GM12875 (cell line): ENCODE data around the gene DCAF7.

Experiments
- H3K4me3 ChIP-seq: one replicate; pipeline ENCODE4 v1.5.1; 2011; ENCODE audit warnings: low read depth, low read length, control low read depth
- TF ChIP-seq, protein P1 (sequence below): IDR thresholded peaks from 2 replicates; pipeline ENCODE4 v1.5.1; 2011; ENCODE audit warnings: low read depth, mild to moderate bottlenecking, control low read depth, inconsistent platforms, low read length, moderate library complexity, borderline replicate concordance; ENCODE audit not compliant: insufficient read depth

Gene DCAF7

DNA sequence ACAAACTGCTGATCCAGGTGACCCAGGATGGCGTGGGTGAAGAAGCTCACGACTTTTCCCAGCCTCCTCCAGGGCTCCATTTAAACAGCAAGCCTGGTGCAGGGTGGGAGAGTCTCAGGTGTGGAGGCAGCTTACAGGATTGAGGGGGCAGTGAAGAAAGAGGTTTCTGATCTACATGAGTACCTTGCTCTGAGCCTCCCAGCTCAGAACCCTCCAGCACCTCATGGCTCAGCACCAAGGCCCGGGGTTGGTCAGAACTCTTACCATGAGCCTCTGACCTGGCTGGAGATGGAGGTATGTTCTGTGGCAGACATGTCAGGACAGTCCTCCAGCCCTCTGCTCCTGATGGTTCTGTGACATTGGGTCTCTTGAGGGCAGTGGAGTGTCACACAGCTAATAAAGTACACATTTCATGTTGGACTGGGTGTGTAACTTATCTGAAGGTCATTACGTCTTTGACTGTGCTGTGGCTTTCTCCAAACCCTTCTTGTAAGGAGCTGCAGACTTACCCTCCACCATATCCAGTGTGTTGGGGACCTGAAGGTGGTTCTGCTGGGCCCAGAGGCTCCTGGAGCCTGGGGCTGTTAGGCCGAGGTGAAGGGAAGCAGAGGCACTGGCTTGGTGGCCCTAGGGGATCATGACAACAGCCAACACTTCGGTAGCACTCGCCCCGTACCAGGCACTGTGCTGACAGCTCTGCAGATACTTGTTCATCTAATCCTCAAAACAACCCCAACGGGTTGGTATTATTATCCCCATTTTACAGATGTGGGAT, 3.8 kb upstream of the DCAF7 start:
- H3K4me3 ChIP-seq, result no peak overlapping the region
- TF ChIP-seq, protein P1, sequence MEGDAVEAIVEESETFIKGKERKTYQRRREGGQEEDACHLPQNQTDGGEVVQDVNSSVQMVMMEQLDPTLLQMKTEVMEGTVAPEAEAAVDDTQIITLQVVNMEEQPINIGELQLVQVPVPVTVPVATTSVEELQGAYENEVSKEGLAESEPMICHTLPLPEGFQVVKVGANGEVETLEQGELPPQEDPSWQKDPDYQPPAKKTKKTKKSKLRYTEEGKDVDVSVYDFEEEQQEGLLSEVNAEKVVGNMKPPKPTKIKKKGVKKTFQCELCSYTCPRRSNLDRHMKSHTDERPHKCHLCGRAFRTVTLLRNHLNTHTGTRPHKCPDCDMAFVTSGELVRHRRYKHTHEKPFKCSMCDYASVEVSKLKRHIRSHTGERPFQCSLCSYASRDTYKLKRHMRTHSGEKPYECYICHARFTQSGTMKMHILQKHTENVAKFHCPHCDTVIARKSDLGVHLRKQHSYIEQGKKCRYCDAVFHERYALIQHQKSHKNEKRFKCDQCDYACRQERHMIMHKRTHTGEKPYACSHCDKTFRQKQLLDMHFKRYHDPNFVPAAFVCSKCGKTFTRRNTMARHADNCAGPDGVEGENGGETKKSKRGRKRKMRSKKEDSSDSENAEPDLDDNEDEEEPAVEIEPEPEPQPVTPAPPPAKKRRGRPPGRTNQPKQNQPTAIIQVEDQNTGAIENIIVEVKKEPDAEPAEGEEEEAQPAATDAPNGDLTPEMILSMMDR, result no peak

DNA sequence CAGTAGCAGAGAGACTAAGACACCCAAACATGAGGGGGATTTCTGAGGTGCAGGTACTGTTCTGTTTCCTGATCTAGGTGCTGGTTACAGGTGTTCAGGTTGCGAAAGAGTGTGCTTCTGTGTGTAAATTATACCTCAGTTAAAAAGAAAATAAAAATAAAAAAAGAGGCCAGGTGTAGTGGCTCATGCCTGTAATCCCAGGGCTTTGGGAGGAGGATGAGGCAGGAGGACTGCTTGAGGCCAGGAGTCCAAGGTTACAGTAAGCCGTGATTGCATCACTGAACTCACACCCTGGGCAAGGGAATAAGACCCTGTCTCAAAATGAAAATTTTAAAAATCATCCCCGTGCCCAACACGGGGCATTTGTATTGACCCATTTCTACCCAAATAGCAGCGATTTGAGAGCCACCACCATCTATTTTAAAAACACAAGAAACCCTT, 3.2 kb upstream of the DCAF7 start:
- TF ChIP-seq, protein P1, result no peak
- H3K4me3 ChIP-seq, result no peak overlapping the region

DNA sequence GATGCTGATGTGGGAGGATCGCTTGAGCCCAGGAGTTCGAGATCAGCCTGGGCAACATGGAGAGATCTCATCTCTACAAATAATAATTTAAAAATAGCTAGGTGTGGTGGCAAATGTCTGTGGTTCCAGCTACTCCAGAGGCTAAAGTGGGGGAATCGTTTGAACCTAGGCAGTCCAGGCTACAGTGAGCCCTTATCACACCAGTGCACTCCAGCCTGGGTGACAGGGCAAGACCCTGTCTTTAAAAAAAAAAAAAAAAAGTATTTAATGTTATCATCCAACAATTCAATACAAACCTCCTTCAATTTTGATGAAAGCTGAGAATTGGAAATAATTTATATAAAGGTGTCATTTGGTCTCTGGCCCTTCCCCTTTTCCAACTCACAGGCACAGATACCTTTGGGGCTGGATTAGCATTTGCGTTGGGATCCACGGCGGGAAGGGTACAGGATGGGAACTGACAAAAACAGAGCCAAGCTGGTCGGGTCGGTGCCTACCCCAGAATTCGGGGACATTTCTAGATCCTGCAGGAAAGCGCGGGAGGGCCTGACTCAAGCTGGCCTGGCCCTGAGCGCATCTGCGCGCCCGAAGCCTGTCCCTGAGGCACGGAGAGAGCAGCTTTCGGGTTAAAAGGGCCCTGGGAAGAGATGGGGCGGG, 860 bp upstream of the DCAF7 start:
- TF ChIP-seq, protein P1, result no peak
- H3K4me3 ChIP-seq, result peak overlapping the region; percentile 44

DNA sequence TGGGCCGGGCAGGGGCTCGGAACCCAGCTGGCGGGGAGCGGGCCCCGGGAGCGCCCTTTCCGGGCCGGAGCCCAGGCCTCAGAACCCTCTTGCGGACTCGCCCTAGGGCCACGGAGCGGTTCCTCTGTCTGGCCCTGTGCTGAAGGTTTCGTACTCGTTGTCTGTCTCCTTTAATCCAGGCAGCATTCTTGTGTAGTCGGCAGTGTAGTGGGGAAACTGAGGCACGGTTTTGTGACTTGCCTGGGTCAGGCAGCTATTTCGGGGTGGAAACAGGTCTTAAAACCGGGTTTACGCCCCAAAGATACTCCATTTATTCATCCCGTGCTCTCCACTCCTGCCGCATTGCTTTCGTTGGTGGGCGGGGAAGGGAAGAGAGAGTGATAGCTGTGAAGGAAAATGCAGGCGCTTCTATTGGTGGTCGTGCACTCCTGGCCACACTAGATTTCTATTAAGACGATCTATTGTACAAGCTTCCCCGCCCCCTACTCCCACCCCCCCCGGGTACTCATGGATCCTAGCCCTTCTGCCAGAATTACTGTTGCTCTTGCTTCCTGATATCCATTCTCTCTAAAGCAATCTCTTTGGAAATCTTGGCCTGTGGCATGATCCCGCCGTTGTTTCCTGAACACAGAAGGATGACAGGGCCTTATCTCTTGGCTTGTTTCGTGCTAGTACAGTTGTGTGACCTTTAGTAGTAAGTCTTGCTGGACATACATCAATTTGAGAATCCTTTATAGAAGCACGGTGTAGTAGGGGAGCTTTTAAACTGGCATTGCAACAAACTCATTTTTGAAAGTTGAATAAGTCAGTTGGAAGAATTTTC, 751 bp downstream of the DCAF7 start:
- peak overlapping the region; percentile 82 for H3K4me3 ChIP-seq
- TF ChIP-seq, protein P1, result no peak

DNA sequence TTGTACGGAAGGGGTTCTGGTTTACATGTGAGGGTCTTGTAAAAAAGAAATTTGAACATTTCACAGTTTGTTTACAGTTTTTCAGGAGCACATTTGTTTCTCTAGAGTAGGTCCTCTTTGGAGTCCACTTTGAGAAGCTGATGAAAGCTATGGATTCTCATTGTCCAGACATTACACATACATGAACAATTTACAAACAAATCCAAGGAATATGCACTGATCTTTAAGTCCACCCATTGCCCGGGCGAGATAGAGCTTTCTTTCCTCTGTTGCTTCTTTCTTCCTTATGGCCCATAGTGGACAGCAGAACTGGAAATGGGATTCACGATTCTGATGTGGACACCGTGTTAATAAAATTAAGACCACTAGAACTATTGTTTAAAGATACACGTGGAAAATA, 1.9 kb downstream of the DCAF7 start:
- TF ChIP-seq, protein P1, result no peak
- peak overlapping the region; percentile 82 for H3K4me3 ChIP-seq

DNA sequence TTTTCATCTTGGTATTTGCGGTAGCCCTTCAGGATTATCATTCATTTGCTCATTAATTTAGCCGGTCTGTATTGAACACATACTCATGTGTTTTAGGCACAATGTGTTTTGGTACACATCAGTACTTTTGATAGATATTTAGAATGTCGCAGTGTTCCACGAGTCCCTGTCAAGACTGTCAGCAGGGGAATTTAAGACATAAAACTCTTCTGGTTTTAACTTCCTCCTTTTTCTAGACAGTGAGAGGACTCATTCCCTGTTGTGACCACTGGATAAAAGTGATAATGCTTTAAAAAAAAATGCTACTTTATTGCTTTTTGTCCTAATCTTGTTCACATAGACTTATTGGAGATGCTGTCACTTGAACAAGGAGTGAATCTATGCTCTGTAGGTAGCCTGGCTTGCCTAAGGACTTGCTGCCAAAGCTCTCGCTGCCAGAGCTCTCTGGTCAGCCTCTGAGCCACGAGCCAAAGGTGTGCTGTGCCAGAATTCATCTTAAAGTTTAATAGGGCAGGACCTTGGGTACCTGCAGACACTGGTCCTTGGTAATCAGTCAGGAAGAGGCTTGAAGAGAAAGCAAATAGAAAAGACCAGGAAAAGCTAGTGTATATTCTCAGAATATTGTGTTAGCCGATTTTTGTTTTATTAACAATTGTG, 5.4 kb downstream of the DCAF7 start:
- TF ChIP-seq, protein P1, result no peak
- H3K4me3 ChIP-seq, result no peak overlapping the region
